ENCODE measurements around the gene ASZ1. TPM values are rescaled to one million over a fixed set of nuclear protein-coding genes. Genes with fewer than 3 reads are reported as not detected.

Gene ASZ1
- total and polyA plus RNA-seq, 2 of the 4 experiments (the other 2 are of a cell fraction) = not detected

DNA sequence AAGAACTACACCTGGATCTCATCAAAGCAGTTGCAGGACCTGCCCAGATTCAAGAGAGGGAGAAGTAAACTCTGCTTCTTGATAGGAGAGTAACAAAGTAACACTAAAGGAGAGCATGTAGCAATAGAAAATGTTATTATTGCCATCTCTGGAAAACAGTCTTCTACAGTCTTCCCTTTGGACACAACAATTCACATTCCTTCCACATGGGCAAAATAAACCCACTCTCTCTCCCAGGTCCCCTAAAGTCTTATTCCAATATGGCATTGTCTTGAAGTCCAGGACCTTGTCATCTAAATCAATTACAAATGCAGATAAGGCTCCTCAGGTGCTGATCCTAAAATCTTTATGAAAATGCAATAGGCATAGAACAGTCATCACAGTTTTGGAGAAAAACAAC is 94.1 kb downstream of the ASZ1 start:
- ChIA-PET POLR2A (ENCODE audit: unreplicated experiment) (no interaction called here), CTCF (no interaction called here)
- ATAC-seq (ENCODE audit: low read depth) (no peak), DNase-seq (no peak)
- Histone ChIP-seq H2AK9ac (replicated peaks; ENCODE audit: low read depth, low read length, poor library complexity) (no peak overlapping the region), H3K36me3 (ENCODE audit: control insufficient read depth, insufficient read depth, low read length) (no peaks in the 10 kb centered on the region), H2BK5ac (ENCODE audit: low read depth, low read length, poor library complexity, severe bottlenecking) (no peak overlapping the region), H3K4me2 (ENCODE audit: low read depth, low read length) (no peak overlapping the region), H3K27ac (ENCODE audit: insufficient read depth, low read length) (no peak overlapping the region), H3K4me3 (ENCODE audit: insufficient read depth, low read depth, low read length) (no peak overlapping the region), H3K4me1 (ENCODE audit: control insufficient read depth, insufficient read depth, low read length) (no peaks in the 10 kb centered on the region), H2BK15ac (ENCODE audit: low read depth, low read length) (no peak overlapping the region), H2AFZ (replicated peaks; ENCODE audit: low read length, poor library complexity) (no peak overlapping the region), H2BK20ac (ENCODE audit: low read depth, low read length) (no peak overlapping the region), H2BK120ac (ENCODE audit: low read depth, low read length) (no peak overlapping the region), H3K9me1 (ENCODE audit: insufficient read depth, low read length) (no peaks in the 10 kb centered on the region), H3K56ac (ENCODE audit: extremely low read depth, insufficient read depth, low read length) (no peak overlapping the region), H3K79me1 (ENCODE audit: low read depth in 1 of 2, low read length in 2 of 2) (no peaks in the 10 kb centered on the region), H4K5ac (ENCODE audit: low read depth, low read length) (no peak overlapping the region), H3K18ac (ENCODE audit: low read depth, low read length) (no peak overlapping the region), H3K27me3 (ENCODE audit: control insufficient read depth, insufficient read depth, low read length) (no peaks in the 10 kb centered on the region), H4K20me1 (ENCODE audit: insufficient read depth, low read length) (no peaks in the 10 kb centered on the region), H3K9ac (ENCODE audit: low read depth, low read length) (no peak overlapping the region), H4K8ac (ENCODE audit: low read depth in 2 of 2, low read length in 2 of 2) (no peak overlapping the region), H3K23ac (ENCODE audit: low read depth, low read length) (no peak overlapping the region), H2AK5ac (ENCODE audit: low read depth, low read length) (no peak overlapping the region), H4K91ac (ENCODE audit: insufficient read depth, low read depth, low read length) (no peak overlapping the region), H3K14ac (replicated peaks; ENCODE audit: low read depth, low read length) (no peak overlapping the region), H3K9me3 (ENCODE audit: control insufficient read depth, insufficient read depth, low read length) (no peaks in the 10 kb centered on the region), H3K4ac (ENCODE audit: low read depth, low read length) (no peak overlapping the region)
- dilution Hi-C loops (cut with HindIII; ENCODE audit: low sequenced_read_pairs, unreplicated experiment) = no loop called here
- intact Hi-C loops (cut with micrococcal nuclease) = no loop called here
- no peak for TF ChIP-seq RAD21 (IDR thresholded peaks at IDR 0.05; ENCODE audit: low read length)
- no peak for TF ChIP-seq CTCF (conservative IDR thresholded peaks at IDR 0.05; ENCODE audit: low read depth, low read length)
- no peak for TF ChIP-seq MAFK (IDR thresholded peaks at IDR 0.05; ENCODE audit: low read depth, low read length)
- TF ChIP-seq NFE2L2 (IDR thresholded peaks at IDR 0.05; ENCODE audit: low read depth, low read length) = no peak
- TF ChIP-seq CEBPB (IDR thresholded peaks at IDR 0.05; ENCODE audit: low read depth, low read length) = no peak
- no peak for TF ChIP-seq BHLHE40 (IDR thresholded peaks at IDR 0.05; ENCODE audit: low read depth, low read length)
- no peak for TF ChIP-seq RFX5 (IDR thresholded peaks at IDR 0.05; ENCODE audit: low read depth, low read length)
- no peak for TF ChIP-seq POLR2A (IDR thresholded peaks at IDR 0.05; ENCODE audit: low read depth, low read length)
- no peak for TF ChIP-seq RCOR1 (IDR thresholded peaks at IDR 0.05; ENCODE audit: insufficient replicate concordance, low read length)
- TF ChIP-seq, protein P1, sequence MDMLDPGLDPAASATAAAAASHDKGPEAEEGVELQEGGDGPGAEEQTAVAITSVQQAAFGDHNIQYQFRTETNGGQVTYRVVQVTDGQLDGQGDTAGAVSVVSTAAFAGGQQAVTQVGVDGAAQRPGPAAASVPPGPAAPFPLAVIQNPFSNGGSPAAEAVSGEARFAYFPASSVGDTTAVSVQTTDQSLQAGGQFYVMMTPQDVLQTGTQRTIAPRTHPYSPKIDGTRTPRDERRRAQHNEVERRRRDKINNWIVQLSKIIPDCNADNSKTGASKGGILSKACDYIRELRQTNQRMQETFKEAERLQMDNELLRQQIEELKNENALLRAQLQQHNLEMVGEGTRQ (IDR thresholded peaks at IDR 0.05; ENCODE audit: low read depth, low read length) = no peak
- no peak for TF ChIP-seq FOS (IDR thresholded peaks at IDR 0.05; ENCODE audit: low read depth, low read length)
- TF ChIP-seq, protein P2, sequence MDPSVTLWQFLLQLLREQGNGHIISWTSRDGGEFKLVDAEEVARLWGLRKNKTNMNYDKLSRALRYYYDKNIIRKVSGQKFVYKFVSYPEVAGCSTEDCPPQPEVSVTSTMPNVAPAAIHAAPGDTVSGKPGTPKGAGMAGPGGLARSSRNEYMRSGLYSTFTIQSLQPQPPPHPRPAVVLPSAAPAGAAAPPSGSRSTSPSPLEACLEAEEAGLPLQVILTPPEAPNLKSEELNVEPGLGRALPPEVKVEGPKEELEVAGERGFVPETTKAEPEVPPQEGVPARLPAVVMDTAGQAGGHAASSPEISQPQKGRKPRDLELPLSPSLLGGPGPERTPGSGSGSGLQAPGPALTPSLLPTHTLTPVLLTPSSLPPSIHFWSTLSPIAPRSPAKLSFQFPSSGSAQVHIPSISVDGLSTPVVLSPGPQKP (IDR thresholded peaks at IDR 0.05; ENCODE audit: borderline replicate concordance, low read depth, low read length) = no peak
- TF ChIP-seq MXI1 (IDR thresholded peaks at IDR 0.05; ENCODE audit: borderline replicate concordance, low read depth, low read length) = no peak
- TF ChIP-seq SMC3 (IDR thresholded peaks at IDR 0.05; ENCODE audit: low read depth, low read length) = no peak
- no peak for TF ChIP-seq CHD1 (IDR thresholded peaks at IDR 0.05; ENCODE audit: low read depth, low read length)
- no peak for TF ChIP-seq MAZ (IDR thresholded peaks at IDR 0.05; ENCODE audit: borderline replicate concordance, low read depth, low read length)
- in situ Hi-C loops (cut with MboI; ENCODE audit: low sequenced_read_pairs) = no loop called here
- BruUV-seq (replicated peaks) = no TSS peak
